Progenitor cell of endocrine pancreas (in vitro differentiated cells): Measurements from ENCODE around the gene LDLRAD4. TPM values are rescaled to one million over a fixed set of nuclear protein-coding genes. Genes with fewer than 3 reads are reported as not detected.

Source experiments
- DNase-seq: peaks from one replicate; pipeline ENCODE4 v3.0.0; 2021; ENCODE audit warnings: low spot score; ENCODE audit not compliant: unreplicated experiment
- H3K27ac Mint-ChIP-seq: 2 replicates; pipeline ENCODE4 v1.8.0; 2021; ENCODE audit warnings: mild to moderate bottlenecking, moderate library complexity, mixed read lengths
- H3K27me3 Mint-ChIP-seq: 2 replicates; pipeline ENCODE4 v1.8.0; 2021; ENCODE audit warnings: mixed read lengths
- H3K36me3 Mint-ChIP-seq: 2 replicates; pipeline ENCODE4 v1.8.0; 2022; ENCODE audit warnings: mixed read lengths; ENCODE audit not compliant: insufficient read depth
- H3K4me1 Mint-ChIP-seq: 2 replicates; pipeline ENCODE4 v1.8.0; 2021; ENCODE audit warnings: low read depth, mixed read lengths
- H3K4me3 Mint-ChIP-seq: 2 replicates; pipeline ENCODE4 v1.8.0; 2021; ENCODE audit warnings: low read depth, mild to moderate bottlenecking, moderate library complexity, mixed read lengths
- H3K9me3 Mint-ChIP-seq: 2 replicates; pipeline ENCODE4 v1.8.0; 2021; ENCODE audit warnings: low read depth, mixed read lengths
- total RNA-seq: library from RNA; stranded (reverse); gene quantifications from 2 replicates; pipeline ENCODE4 v1.2.1, GENCODE V29; 2021
- TF ChIP-seq, protein P1 (sequence below): fragments of 200-600 bp; sonication (generic); IDR thresholded peaks from one replicate; pipeline ENCODE4 v1.5.0; 2021; ENCODE audit warnings: antibody characterized with exemption, mild to moderate bottlenecking; ENCODE audit not compliant: unreplicated experiment

Gene LDLRAD4
- total RNA-seq, 1 donor from 2014 or later = 3.8 TPM

- DNase-seq = no peak
- TF ChIP-seq, protein P1, sequence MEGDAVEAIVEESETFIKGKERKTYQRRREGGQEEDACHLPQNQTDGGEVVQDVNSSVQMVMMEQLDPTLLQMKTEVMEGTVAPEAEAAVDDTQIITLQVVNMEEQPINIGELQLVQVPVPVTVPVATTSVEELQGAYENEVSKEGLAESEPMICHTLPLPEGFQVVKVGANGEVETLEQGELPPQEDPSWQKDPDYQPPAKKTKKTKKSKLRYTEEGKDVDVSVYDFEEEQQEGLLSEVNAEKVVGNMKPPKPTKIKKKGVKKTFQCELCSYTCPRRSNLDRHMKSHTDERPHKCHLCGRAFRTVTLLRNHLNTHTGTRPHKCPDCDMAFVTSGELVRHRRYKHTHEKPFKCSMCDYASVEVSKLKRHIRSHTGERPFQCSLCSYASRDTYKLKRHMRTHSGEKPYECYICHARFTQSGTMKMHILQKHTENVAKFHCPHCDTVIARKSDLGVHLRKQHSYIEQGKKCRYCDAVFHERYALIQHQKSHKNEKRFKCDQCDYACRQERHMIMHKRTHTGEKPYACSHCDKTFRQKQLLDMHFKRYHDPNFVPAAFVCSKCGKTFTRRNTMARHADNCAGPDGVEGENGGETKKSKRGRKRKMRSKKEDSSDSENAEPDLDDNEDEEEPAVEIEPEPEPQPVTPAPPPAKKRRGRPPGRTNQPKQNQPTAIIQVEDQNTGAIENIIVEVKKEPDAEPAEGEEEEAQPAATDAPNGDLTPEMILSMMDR = no peak
- Mint-ChIP-seq H3K4me3 (no peak overlapping the region), H3K27me3 (peaks cover 22% of the 10 kb centered on the region), H3K9me3 (peaks cover 11% of the 10 kb centered on the region), H3K27ac (no peak overlapping the region), H3K4me1 (no peaks in the 10 kb centered on the region), H3K36me3 (peaks cover 3% of the 10 kb centered on the region)
These were observed 195.5 kb downstream of the LDLRAD4 start for GRCh38 chr18:13414102-13414501.

DNA sequence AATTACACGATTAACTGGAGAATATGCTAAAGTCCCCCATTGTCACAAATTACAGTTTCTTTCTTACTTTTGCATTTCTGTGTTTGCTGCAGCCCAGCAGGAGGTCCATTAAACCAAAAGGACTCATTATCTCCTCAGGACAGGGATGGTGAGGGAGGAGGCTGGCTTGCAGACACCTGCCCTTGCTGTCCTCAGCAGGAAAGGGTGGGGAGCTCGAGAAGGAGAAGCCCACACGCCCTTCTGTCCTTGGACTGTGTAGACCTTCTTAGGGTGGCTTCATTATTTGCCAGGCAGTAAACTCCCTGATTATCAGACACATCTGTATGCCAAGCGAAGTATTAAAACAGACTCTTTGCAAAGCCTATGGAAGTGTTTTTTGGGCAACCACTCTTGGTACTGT lies 196.0 kb downstream of the LDLRAD4 start:
- no peaks in the 10 kb centered on the region for H3K4me1 Mint-ChIP-seq
- no peak for DNase-seq
- H3K9me3 Mint-ChIP-seq = peaks cover 11% of the 10 kb centered on the region
- H3K27ac Mint-ChIP-seq = no peak overlapping the region
- peaks cover 3% of the 10 kb centered on the region for H3K36me3 Mint-ChIP-seq
- H3K4me3 Mint-ChIP-seq = no peak overlapping the region
- H3K27me3 Mint-ChIP-seq = peaks cover 18% of the 10 kb centered on the region
- TF ChIP-seq, protein P1 = no peak

DNA sequence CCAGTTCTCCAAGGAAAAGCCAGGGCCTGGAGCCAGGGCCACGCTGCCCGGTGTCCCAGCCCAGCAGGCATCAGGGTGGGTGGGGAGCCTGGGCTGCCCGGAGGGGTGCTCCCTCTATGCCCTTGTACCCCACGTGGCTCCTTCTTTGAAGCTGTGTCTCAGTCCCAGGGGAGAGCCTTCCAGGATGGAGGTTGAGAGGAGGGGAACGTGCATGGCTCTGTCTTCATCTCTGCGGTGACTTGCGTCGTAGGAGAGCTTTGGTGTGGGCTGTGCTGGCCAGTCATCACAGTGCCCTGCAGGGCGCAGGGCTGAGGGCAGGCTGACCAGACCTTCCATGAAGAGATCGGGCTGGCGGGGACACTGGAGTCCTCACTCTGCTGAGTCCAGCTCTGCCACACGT lies 197.2 kb downstream of the LDLRAD4 start:
- Mint-ChIP-seq H3K4me1 (no peaks in the 10 kb centered on the region), H3K4me3 (no peak overlapping the region), H3K27ac (no peak overlapping the region), H3K36me3 (peaks cover 3% of the 10 kb centered on the region), H3K27me3 (peaks cover 17% of the 10 kb centered on the region), H3K9me3 (peaks cover 11% of the 10 kb centered on the region)
- TF ChIP-seq, protein P1 = no peak
- DNase-seq = no peak

DNA sequence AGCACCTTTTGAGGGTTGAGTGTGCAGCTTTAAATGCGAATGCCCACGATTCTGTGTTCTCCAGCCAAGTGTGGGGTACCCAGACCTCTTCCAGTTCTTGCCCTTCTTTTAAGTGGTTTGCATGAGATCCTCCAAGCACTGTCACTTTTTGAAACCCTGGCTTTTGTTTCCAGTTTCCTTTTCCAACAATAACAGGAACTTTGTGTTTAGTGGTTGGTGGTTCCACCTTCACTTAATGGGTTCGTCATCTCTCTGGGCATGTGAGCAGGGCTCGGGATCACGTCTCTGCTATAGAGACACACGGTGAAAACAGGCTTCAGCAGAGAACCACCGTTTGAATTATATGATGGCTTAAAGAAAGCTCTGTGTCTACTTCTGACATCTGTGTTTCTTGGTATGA lies 197.6 kb downstream of the LDLRAD4 start:
- no peak for DNase-seq
- no peaks in the 10 kb centered on the region for H3K4me1 Mint-ChIP-seq
- peaks cover 17% of the 10 kb centered on the region for H3K27me3 Mint-ChIP-seq
- peaks cover 3% of the 10 kb centered on the region for H3K36me3 Mint-ChIP-seq
- peaks cover 11% of the 10 kb centered on the region for H3K9me3 Mint-ChIP-seq
- no peak overlapping the region for H3K4me3 Mint-ChIP-seq
- no peak overlapping the region for H3K27ac Mint-ChIP-seq
- TF ChIP-seq, protein P1 = no peak

DNA sequence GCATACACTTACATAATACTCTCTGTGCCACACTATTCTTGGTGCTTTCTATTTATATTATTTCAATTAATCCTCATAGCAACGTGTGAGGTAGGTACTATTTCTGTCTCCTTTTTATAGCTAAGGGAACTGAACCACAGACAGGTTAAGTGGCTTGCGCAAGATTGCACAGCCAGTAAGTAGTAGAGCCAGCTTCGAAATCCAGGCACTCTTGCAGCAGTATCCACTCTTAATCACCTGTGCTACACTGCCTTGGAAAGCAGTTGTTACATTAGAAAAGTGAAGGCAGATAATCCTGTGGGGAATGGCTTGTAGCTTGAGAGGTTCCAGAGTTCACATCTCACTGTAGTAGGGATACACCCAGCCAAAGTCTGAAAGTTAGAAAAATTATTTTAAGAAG lies 198.3 kb downstream of the LDLRAD4 start:
- H3K4me1 Mint-ChIP-seq = no peaks in the 10 kb centered on the region
- H3K27ac Mint-ChIP-seq = no peak overlapping the region
- peaks cover 17% of the 10 kb centered on the region for H3K27me3 Mint-ChIP-seq
- DNase-seq = no peak
- peaks cover 7% of the 10 kb centered on the region for H3K9me3 Mint-ChIP-seq
- TF ChIP-seq, protein P1 = no peak
- H3K36me3 Mint-ChIP-seq = peaks cover 1% of the 10 kb centered on the region
- H3K4me3 Mint-ChIP-seq = no peak overlapping the region
